ENCODE data around the gene FMO4. TPM values are rescaled to one million over a fixed set of nuclear protein-coding genes. Genes with fewer than 3 reads are reported as not detected.
A peak's percentile ranks its signal among the peaks of the same experiment; 100 is the strongest.
"Not testable (repeated sequence)": the region's sequence is repeated elsewhere in the genome, so short reads cannot be mapped to it uniquely, and the experiment has no call there.

The FMO4 gene, protein sequence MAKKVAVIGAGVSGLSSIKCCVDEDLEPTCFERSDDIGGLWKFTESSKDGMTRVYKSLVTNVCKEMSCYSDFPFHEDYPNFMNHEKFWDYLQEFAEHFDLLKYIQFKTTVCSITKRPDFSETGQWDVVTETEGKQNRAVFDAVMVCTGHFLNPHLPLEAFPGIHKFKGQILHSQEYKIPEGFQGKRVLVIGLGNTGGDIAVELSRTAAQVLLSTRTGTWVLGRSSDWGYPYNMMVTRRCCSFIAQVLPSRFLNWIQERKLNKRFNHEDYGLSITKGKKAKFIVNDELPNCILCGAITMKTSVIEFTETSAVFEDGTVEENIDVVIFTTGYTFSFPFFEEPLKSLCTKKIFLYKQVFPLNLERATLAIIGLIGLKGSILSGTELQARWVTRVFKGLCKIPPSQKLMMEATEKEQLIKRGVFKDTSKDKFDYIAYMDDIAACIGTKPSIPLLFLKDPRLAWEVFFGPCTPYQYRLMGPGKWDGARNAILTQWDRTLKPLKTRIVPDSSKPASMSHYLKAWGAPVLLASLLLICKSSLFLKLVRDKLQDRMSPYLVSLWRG
- total RNA-seq (ENCODE audit: insufficient read depth, low replicate concordance), result 5.8 TPM

- peak; percentile 100 for DNase-seq (ENCODE audit: low spot score)
Observed at GRCh38 chr1:171313835-171314320, at the start of gene FMO4. Gene FMO4 (plus strand): TSS chr1:171314183. CDS start chr1:171319826, 5,643 bp downstream.

DNA sequence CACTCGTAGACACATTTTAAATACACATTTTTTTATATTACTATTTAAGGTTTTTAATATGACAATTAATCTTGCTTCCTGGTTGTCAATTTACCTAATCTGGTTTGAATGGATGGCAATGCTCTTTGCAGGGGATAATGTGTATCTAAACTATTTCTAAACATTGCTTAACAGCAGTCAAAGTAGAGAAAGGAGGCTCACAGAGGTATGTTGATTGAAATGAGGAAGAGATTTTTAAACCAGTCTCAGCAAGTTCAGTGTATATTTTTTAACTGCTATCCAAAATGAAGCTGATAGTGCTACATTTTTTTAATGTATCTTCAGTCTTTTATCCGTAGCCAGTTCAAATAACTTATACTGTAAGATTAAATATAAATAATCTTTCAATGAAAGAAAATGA is 48.3 kb upstream of the FMO4 start:
- DNase-seq (ENCODE audit: low spot score), result no peak

GRCh38 chr1:171266930-171267329 is 47.1 kb upstream of the FMO4 start:
- no peak for DNase-seq (ENCODE audit: low spot score)

DNA sequence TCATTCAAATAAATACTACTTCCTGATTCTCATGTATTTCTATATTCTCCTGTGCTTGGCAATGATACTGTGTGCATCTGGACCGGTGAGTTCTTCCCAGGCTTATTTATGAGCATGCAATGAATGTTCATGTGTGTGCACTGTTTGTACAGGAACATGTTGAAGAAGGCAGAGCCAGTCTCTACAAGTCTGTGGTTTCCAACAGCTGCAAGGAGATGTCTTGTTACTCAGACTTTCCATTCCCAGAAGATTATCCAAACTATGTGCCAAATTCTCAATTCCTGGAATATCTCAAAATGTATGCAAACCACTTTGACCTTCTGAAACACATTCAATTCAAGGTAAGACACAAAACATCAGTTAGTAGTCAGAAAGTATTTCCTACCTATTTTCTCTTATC is 46.6 kb upstream of the FMO4 start:
- DNase-seq (ENCODE audit: low spot score), result peak; percentile 59

DNA sequence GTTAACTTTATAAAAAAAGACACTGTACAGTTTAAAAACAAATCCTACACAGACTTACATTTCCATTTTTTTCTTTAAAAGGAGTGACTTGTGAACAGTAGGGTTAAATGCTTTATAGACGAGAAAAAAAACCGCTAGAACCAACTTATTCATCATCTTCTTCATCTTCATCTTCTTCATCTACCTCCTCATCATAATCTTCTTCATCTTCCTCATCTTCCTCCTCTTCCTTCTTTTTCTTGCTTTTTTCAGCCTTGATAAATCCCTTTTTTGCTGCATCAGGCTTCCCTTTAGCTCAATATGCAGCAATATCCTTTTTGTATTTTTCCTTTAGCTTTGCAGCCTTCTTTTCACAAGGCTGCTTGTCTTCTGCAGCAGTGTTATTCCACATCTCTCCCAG is 43.2 kb upstream of the FMO4 start:
- no peak for DNase-seq (ENCODE audit: low spot score)

DNA sequence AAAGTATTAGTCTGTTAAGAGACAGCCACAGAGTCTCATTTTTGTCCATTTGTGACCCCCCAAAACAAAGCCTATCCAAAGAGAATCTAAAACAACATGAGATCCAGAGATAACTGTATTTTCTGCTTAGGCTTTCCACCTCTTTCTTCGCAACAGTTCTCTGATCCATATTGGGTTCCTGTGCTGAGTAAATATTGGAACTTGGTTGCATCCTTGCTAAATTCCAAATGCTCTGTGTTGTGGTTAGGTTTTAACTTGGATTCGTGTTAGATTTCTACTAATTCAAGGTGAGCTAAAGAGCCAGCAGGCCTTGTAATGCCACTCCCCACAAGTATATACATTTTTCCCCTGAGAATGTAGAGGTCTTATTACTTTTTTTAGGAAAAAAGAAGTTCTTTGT is 36.4 kb upstream of the FMO4 start:
- DNase-seq (ENCODE audit: low spot score), result no peak

DNA sequence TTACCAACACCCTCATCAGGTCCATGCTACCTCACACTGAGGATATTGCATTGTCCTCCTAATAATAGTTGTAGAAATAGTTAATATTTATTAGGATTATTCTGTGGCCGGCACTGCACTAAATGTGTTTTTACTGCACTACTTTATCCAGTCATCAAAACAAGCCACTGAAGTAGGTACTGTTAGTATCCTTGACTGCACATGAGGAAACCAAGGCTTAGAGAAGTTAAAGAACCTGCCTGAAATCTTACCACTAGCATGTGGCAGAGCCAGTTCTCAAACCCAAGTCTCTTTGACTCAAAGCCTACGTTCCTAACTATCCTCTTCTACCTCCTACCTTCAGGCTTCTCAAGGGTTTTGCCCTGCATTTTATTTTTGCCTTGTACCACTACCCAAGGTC is 34.7 kb upstream of the FMO4 start:
- DNase-seq (ENCODE audit: low spot score), result no peak

- DNase-seq (ENCODE audit: low spot score), result no peak
Observed at GRCh38 chr1:171279678-171280077, 34.3 kb upstream of the FMO4 start.

- DNase-seq (ENCODE audit: low spot score), result no peak
Observed at GRCh38 chr1:171280599-171280998, 33.4 kb upstream of the FMO4 start.

GRCh38 chr1:171286032-171286705 is 27.8 kb upstream of the FMO4 start:
- DNase-seq (ENCODE audit: low spot score), result peak; percentile 19

- no peak for DNase-seq (ENCODE audit: low spot score)
Observed at GRCh38 chr1:171290621-171291020, 23.4 kb upstream of the FMO4 start.

DNA sequence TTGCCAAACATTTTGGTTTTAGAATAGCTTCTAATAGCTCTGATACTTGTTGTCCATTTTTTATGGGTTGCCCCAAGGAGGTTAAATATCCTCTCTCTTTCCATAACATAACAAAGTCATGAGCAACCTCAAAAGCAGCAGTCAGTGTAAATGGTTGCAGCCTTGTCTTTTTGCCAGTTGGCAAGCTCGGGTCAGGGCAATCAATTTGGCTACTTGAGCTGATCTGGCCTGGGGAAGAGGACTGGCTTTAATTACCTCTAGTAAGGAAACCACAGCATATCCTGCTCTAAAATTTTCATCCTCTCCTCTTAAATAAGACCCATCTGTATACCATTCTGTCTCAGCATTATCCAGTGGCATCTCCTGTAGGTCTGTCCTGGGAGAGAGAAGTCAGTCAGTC is 21.2 kb upstream of the FMO4 start:
- no peak for DNase-seq (ENCODE audit: low spot score)

DNA sequence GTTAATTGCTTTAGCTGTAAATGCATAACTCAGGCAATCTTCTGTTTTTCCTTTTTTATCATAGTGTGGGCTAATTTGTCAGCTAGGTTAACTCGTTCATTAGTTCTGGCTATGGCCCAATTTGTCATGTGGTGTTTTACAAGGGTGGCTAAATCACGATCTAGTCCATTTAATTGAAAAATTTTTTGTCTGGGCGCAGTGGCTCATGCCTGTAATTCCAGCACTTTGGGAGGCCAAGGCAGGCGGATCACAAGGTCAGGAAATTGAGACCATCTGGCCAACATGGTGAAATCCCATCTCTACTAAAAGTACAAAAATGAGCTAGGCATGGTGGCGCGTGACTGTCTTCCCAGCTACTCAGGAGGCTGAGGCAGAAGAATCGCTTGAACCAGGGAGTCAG is 18.6 kb upstream of the FMO4 start:
- not testable (repeated sequence) for DNase-seq (ENCODE audit: low spot score)

GRCh38 chr1:171295821-171296220 is 18.2 kb upstream of the FMO4 start:
- no peak for DNase-seq (ENCODE audit: low spot score)

DNA sequence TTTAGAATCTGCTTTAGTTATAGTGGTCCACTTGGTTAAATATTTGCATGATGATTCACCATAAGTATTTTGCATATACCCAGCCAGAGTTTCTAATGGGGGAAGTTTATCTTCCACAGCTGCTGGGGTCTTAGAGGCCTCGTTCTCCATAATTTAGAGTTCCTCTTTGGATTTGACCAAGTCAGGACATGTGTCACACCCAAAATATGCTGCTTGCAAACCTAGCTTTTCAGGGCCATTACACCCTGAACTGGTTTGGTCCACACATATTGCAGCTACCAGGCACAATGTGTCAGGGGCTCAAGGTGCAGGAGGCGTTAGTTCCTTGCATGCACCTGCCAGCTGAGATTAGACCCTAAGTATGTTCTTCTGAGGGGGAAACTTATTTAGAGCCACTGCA is 17.1 kb upstream of the FMO4 start:
- DNase-seq (ENCODE audit: low spot score), result no peak

GRCh38 chr1:171298696-171299095 is 15.3 kb upstream of the FMO4 start:
- no peak for DNase-seq (ENCODE audit: low spot score)

GRCh38 chr1:171299342-171299741 is 14.6 kb upstream of the FMO4 start:
- no peak for DNase-seq (ENCODE audit: low spot score)

DNA sequence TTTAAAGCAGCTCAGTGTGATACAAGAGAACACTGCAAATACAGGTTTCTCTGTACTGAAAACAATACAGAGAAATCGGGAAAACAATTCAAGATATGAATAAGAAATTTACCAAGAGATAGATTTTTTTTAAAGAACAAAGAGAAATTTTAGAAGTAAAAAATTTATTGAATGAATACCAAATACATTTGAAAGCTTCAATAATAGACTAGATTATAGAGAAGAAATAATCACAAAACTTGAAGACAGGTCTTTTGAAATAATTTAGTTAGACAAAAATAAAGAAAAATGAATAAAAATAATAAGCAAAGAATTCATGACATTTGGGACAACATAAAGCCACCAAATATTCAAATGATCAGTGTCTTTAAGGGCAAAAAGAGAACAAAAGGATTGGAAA is 13.6 kb upstream of the FMO4 start:
- no peak for DNase-seq (ENCODE audit: low spot score)

GRCh38 chr1:171310661-171311087 is 3.3 kb upstream of the FMO4 start:
- no peak for DNase-seq (ENCODE audit: low spot score)

DNA sequence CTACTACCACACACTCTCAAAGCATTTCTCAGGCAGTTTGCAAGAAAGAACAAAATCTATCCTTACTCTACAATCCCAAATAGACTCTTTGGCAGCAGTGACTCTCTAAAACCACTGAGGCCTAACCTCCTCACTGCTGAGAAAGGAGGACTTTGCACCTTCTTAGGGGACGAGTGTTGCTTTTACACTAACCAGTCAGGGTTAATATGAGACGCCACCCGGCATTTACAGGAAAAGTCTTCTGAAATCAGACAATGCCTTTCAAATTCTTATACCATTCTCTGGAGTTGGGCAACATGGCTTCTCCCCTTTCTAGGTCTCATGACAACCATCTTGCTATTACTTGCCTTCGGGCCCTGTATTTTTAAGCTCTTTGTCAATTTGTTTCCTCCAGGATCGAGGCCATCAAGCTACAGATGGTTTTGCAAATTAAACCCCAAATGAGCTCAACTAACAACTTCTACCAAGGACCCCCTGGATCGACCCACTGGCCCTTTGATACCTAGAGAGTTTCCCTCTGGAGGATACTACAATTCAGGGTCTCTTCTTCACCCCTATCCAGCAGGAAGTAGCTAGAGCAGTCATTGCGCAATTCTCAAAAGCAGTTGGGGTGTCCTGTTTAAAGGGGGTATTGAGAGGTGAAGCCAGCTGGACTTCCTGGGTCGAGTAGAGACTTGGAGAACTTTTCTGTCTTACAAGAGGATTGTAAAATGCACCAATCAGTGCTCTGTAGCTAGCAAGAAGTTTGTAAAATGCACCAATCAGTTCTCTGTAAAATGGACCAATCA is 2.0 kb upstream of the FMO4 start:
- DNase-seq (ENCODE audit: low spot score), result no peak

DNA sequence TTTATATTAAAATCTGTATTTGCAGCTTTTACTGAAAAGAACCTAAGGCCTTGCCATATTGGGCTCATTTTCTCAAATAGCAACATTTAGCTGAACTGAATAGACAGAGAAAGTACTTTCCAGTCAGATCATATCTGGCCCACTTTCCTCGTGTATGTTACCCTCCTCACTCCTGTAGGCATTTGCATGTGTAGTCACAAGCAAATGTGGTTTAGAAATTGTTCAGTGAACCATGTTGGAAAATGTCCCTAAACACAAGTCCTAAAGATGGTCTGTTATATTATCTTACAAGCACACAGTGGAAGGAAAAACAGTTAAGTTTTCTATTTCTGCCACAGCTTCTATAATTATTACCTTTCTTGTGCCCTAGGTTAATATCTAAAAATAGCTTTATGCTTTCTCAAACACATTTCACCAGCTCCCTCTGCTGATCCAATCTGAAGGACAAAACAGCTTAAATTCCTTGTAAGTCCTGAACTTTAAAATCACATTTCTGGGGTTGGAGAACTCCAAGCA is 606 bp upstream of the FMO4 start:
- DNase-seq (ENCODE audit: low spot score), result no peak

GRCh38 chr1:171329251-171329650 is 15.3 kb downstream of the FMO4 start:
- no peak for DNase-seq (ENCODE audit: low spot score)
